Type B pancreatic cell (in vitro differentiated cells): Measurements from ENCODE around the gene ATG16L2. TPM values are rescaled to one million over a fixed set of nuclear protein-coding genes. Genes with fewer than 3 reads are reported as not detected.

Experiments used
- DNase-seq: peaks from one replicate; pipeline ENCODE4 v3.0.0; 2021; ENCODE audit warnings: mixed read lengths; ENCODE audit not compliant: unreplicated experiment; ENCODE audit errors: extremely low spot score
- H3K27ac Mint-ChIP-seq: 2 replicates; pipeline ENCODE4 v1.8.0; 2021; ENCODE audit warnings: mild to moderate bottlenecking, mixed read lengths
- H3K27me3 Mint-ChIP-seq: 2 replicates; pipeline ENCODE4 v1.8.0; 2021; ENCODE audit warnings: mixed read lengths
- H3K36me3 Mint-ChIP-seq: 2 replicates; pipeline ENCODE4 v1.8.0; 2021; ENCODE audit warnings: mixed read lengths
- H3K4me1 Mint-ChIP-seq: one replicate; pipeline ENCODE4 v1.8.0; 2021; ENCODE audit warnings: mixed read lengths; ENCODE audit not compliant: unreplicated experiment
- H3K4me3 Mint-ChIP-seq: 2 replicates; pipeline ENCODE4 v1.8.0; 2021; ENCODE audit warnings: mild to moderate bottlenecking, mixed read lengths
- H3K9me3 Mint-ChIP-seq: 2 replicates; pipeline ENCODE4 v1.8.0; 2021; ENCODE audit warnings: mixed read lengths
- total RNA-seq: library from RNA; stranded (reverse); gene quantifications from 2 replicates; pipeline ENCODE4 v1.2.1, GENCODE V29; 2021; ENCODE audit warnings: low replicate concordance
- TF ChIP-seq, protein P1 (sequence below): fragments of 200-600 bp; sonication (generic); conservative IDR thresholded peaks from 2 replicates; pipeline ENCODE4 v1.5.0; 2021; ENCODE audit warnings: antibody characterized with exemption, mild to moderate bottlenecking

The ATG16L2 gene
- total RNA-seq, 1 donor from 2014 or later = 29.5 TPM

DNA sequence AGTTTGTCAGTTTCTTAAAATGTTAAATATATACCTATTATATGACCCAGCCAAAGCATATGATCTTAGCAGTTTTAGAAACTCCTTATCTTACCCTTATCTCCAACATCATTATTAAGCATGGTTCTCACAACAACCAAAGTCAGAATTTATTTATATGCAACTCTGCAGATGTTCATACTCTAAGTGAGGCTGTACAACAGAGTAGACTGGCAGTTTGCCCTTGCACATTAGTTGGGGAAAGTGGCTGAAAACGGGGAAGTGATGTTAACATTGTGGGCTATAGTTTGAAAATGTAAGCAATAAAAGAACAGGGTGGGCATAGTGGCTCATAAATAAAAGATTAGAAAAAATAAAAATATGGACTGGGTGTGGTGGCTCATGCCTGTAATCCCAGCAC lies 49.7 kb downstream of the ATG16L2 start:
- Mint-ChIP-seq H3K4me1 (peaks cover 11% of the 10 kb centered on the region), H3K27me3 (no peaks in the 10 kb centered on the region), H3K4me3 (no peak overlapping the region), H3K36me3 (peaks cover 17% of the 10 kb centered on the region), H3K9me3 (no peaks in the 10 kb centered on the region), H3K27ac (no peak overlapping the region)
- DNase-seq = no peak
- TF ChIP-seq, protein P1, sequence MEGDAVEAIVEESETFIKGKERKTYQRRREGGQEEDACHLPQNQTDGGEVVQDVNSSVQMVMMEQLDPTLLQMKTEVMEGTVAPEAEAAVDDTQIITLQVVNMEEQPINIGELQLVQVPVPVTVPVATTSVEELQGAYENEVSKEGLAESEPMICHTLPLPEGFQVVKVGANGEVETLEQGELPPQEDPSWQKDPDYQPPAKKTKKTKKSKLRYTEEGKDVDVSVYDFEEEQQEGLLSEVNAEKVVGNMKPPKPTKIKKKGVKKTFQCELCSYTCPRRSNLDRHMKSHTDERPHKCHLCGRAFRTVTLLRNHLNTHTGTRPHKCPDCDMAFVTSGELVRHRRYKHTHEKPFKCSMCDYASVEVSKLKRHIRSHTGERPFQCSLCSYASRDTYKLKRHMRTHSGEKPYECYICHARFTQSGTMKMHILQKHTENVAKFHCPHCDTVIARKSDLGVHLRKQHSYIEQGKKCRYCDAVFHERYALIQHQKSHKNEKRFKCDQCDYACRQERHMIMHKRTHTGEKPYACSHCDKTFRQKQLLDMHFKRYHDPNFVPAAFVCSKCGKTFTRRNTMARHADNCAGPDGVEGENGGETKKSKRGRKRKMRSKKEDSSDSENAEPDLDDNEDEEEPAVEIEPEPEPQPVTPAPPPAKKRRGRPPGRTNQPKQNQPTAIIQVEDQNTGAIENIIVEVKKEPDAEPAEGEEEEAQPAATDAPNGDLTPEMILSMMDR = no peak

DNA sequence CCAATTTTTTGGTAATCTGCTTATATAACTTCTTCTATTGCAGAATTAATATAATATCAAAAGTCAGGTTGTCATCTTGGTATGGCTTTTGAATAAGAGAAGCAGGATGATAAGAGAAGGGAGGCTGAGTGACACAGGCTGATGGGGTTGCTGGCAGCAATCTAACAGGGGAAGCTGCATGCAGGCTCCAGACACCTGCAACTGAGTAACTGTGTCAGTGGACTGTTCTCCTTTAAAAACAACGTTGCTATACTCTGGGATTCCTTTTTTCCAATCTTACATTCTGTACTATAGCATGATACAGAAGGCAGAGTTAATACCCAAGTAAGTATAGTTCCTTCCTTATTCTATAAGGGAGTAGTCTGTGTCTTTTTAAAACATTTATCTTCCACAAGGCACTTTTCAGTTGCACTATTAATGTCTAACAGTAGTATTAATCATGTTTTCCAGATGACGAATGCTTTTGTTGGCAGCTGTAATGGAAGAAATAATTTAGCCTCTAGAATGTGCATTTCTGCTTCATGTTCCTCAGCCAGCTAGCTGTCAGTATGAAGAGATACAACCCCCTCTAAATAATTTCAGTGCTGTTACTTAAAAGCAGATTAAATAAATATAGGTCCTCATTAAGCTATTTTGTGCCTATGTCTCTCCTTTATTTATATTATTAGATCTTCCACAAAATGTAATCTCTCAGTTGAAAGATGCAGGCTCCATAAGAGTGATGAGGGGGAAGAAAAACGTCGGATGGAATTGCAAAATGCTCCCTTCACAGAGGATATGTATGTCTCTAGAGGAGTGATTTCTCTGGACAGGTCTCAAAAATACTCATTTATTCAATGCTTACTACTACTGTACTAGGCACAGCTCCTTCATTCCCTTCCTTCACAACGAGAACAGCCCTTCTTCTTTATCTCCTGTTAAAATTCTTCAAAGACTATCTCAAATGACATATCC lies 50.8 kb downstream of the ATG16L2 start:
- Mint-ChIP-seq H3K4me1 (peaks cover 11% of the 10 kb centered on the region), H3K4me3 (no peak overlapping the region), H3K27me3 (no peaks in the 10 kb centered on the region), H3K9me3 (no peaks in the 10 kb centered on the region), H3K27ac (no peak overlapping the region), H3K36me3 (peaks cover 21% of the 10 kb centered on the region)
- TF ChIP-seq, protein P1 = no peak
- DNase-seq = no peak

DNA sequence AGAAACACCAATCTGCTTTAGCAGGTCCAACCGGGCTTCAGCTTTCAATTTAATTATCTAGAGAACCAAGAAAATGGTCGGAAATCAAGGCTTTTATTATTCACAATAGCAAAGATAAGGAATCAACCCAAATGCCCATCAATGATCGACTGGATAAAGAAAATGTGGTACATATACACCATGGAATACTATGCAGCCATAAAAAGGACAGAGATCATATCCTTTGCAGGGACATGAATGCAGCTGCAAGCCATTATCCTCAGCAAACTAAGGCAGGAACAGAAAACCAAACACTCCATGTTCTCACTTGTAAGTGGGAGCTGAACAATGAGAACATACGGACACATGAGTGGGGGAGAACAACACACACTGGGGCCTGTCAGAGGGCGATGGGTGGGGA lies 53.8 kb downstream of the ATG16L2 start:
- Mint-ChIP-seq H3K4me1 (peaks cover 11% of the 10 kb centered on the region), H3K4me3 (no peak overlapping the region), H3K9me3 (no peaks in the 10 kb centered on the region), H3K36me3 (peaks cover 25% of the 10 kb centered on the region), H3K27ac (no peak overlapping the region), H3K27me3 (no peaks in the 10 kb centered on the region)
- no peak for DNase-seq
- TF ChIP-seq, protein P1 = no peak

DNA sequence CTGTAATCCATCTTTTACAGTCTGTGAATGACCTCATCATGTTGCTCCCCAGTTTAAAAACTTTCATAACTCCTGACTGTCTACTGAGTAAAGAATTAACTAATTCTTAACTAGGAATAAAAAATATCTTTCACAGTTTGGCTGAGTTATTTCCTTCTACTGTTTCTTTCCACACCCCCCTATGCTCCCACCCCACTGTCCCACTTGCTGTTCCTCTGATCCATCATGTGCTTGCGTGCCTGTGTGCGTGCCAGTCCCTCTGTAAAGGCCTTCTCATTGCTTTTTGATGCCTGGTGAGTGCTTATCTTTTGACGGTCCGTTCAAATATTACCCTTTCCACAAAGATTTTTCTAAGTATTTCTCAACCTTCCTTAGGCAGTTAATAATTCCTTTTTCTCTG lies 55.6 kb downstream of the ATG16L2 start:
- Mint-ChIP-seq H3K36me3 (peaks cover 25% of the 10 kb centered on the region), H3K27ac (no peak overlapping the region), H3K9me3 (no peaks in the 10 kb centered on the region), H3K4me1 (peaks cover 9% of the 10 kb centered on the region), H3K27me3 (no peaks in the 10 kb centered on the region), H3K4me3 (no peak overlapping the region)
- no peak for DNase-seq
- TF ChIP-seq, protein P1 = no peak

DNA sequence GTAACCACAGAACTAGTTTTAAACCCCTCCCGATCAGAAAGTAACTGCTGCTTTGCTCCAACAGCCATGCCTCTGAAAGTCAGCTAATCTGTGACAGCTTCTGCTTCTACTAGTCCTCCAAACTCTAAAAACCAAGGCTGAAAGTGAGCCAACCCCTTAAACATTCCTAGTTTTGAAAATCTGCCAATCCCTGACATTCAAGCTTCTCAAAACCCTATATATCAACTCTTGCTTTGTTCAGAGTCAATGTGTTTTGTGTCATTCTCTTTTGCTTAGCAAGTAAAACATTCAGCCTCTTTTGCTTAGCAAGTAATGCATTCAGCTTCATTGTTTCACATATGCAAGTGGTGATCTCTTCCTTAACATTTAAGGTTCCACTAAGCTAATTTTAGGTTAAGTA lies 56.9 kb downstream of the ATG16L2 start:
- Mint-ChIP-seq H3K4me1 (no peaks in the 10 kb centered on the region), H3K4me3 (no peak overlapping the region), H3K27me3 (no peaks in the 10 kb centered on the region), H3K9me3 (no peaks in the 10 kb centered on the region), H3K27ac (no peak overlapping the region), H3K36me3 (peaks cover 25% of the 10 kb centered on the region)
- DNase-seq = no peak
- TF ChIP-seq, protein P1 = no peak
